Effector memory CD4-positive, alpha-beta T cell (primary cell): ENCODE results near the gene RNF32.
"Not testable (repeated sequence)": the region's sequence is repeated elsewhere in the genome, so short reads cannot be mapped to it uniquely, and the experiment has no call there.

ENCODE experiments used
- DNase-seq, 3 donors: peaks; one replicate each; pipeline ENCODE4 v3.0.0-alpha.2; 2020
- H3K27ac ChIP-seq: 2 replicates; pipeline ENCODE4 v1.7.0; 2013; ENCODE audit warnings: mild to moderate bottlenecking, low read length, moderate library complexity; ENCODE audit not compliant: insufficient read depth, poor library complexity, severe bottlenecking
- H3K27me3 ChIP-seq: replicated peaks from 2 replicates; pipeline ENCODE4 v1.7.0; 2013; ENCODE audit warnings: mild to moderate bottlenecking, low read length; ENCODE audit not compliant: insufficient read depth, control insufficient read depth, poor library complexity, severe bottlenecking
- H3K36me3 ChIP-seq: 2 replicates; pipeline ENCODE4 v1.7.0; 2013; ENCODE audit warnings: mild to moderate bottlenecking, low read length, moderate library complexity; ENCODE audit not compliant: control insufficient read depth, insufficient read depth
- H3K4me1 ChIP-seq: 2 replicates; pipeline ENCODE4 v1.7.0; 2013; ENCODE audit warnings: low read length, mild to moderate bottlenecking; ENCODE audit not compliant: control insufficient read depth, insufficient read depth, poor library complexity, severe bottlenecking
- H3K4me3 ChIP-seq: 2 replicates; pipeline ENCODE4 v1.7.0; 2013; ENCODE audit warnings: low read length, low read depth, mild to moderate bottlenecking; ENCODE audit not compliant: insufficient read depth, poor library complexity, severe bottlenecking
- H3K9me3 ChIP-seq: 2 replicates; pipeline ENCODE4 v1.7.0; 2013; ENCODE audit warnings: mild to moderate bottlenecking, low read length, moderate library complexity; ENCODE audit not compliant: control insufficient read depth

The RNF32 gene

DNA sequence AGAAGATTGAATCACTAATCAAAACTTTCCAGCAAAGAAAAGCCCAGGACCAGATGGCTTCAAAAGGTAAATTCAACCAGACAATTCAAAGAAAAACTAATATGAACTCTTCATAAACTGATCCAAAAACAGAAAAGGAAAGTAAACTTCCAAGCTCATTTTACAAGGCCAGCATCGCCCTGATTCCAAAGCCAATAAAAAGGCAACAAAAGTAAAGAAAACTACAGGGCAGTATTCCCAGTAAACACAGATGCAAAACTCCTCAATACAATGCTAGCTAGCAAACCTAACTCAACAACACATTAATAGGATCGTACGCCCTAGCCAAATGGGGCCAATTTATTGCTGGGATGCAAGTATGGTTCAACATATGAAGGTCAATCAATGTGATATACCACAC lies 53.1 kb downstream of the RNF32 start:
- H3K27me3 ChIP-seq, result no peaks in the 10 kb centered on the region
- no peaks in the 10 kb centered on the region for H3K4me1 ChIP-seq
- H3K9me3 ChIP-seq, result no peaks in the 10 kb centered on the region
- no peak overlapping the region for H3K27ac ChIP-seq
- DNase-seq, result no peak
- no peak overlapping the region for H3K4me3 ChIP-seq
- H3K36me3 ChIP-seq, result no peaks in the 10 kb centered on the region

DNA sequence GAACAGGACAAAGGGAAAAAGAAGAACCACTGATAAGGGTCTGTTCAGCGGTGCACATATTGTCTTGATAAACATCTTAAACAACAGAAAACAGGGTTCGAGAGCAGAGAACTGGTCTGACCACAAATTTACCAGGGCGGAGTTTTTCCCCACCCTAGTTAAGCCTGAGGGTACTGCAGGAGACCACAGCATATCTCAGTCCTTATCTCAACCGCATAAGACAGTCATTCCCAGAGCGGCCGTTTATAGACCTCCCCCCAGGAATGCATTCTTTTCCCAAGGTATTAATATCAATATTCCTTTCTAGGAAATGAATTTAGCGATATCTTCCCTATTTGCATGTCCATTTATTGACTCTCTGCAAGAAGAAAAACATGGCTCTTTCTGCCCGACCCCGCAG lies 56.7 kb downstream of the RNF32 start:
- not testable (repeated sequence) for H3K4me1 ChIP-seq, H3K27ac ChIP-seq, H3K4me3 ChIP-seq, H3K36me3 ChIP-seq, DNase-seq, H3K9me3 ChIP-seq, H3K27me3 ChIP-seq

GRCh38 chr7:156698512-156698911 lies 57.9 kb downstream of the RNF32 start:
- not testable (repeated sequence) for H3K27ac ChIP-seq, H3K4me1 ChIP-seq, DNase-seq, H3K4me3 ChIP-seq, H3K9me3 ChIP-seq, H3K36me3 ChIP-seq, H3K27me3 ChIP-seq

DNA sequence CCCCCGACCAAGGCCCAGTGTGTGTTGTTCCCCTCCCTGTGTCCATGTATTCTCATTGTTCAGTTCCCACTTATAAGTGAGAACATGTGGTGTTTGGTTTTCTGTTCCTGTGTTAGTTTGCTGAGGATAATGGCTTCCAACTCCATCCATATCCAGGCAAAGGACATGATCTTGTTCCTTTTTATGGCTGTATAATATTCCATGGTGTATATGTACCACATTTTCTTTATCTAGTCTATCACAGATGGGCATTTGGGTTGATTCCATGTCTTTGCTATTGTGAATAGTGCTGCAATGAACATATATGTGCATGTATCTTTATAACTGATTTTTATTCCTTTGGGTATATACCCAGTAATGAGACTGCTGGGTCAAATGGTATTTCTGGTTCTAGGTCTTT lies 61.2 kb downstream of the RNF32 start:
- not testable (repeated sequence) for H3K27ac ChIP-seq, H3K9me3 ChIP-seq, H3K36me3 ChIP-seq, H3K4me3 ChIP-seq, H3K27me3 ChIP-seq, DNase-seq, H3K4me1 ChIP-seq

DNA sequence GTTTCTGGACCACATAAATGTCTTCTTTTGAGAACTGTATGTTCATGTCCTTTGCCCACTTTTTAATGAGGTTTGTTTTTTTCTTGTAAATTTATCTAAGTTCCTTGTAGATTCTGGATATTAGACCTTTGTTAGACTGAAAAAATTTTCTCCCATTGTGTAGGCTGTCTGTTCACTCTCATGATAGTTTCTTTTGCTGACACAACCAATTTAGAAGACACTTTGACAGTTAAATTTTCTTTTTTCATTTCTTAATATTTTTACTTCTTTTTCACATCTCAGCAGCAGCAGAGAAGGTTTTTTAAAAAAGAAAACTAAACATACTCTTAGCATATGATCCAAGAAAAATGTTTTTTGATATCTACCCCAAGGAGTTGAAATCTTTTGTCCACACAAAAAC lies 61.8 kb downstream of the RNF32 start:
- Histone ChIP-seq H3K36me3 (peaks cover 6% of the 10 kb centered on the region), H3K9me3 (no peaks in the 10 kb centered on the region), H3K4me1 (no peaks in the 10 kb centered on the region), H3K4me3 (no peak overlapping the region), H3K27ac (no peak overlapping the region), H3K27me3 (no peaks in the 10 kb centered on the region)
- DNase-seq, result no peak

- no peak for DNase-seq
- no peak overlapping the region for H3K4me3 ChIP-seq
Measured at GRCh38 chr7:156703209-156703608, 62.6 kb downstream of the RNF32 start.

GRCh38 chr7:156703773-156704482 lies 63.4 kb downstream of the RNF32 start:
- Histone ChIP-seq H3K27me3 (no peaks in the 10 kb centered on the region), H3K36me3 (peaks cover 7% of the 10 kb centered on the region), H3K4me3 (no peak overlapping the region), H3K9me3 (no peaks in the 10 kb centered on the region), H3K27ac (no peak overlapping the region), H3K4me1 (no peaks in the 10 kb centered on the region)
- no peak for DNase-seq

More at GRCh38 chr7:156703209-156703608, 62.6 kb downstream of the RNF32 start:
- no peak overlapping the region for H3K27ac ChIP-seq
- no peaks in the 10 kb centered on the region for H3K4me1 ChIP-seq
- no peaks in the 10 kb centered on the region for H3K27me3 ChIP-seq
- no peaks in the 10 kb centered on the region for H3K9me3 ChIP-seq
- H3K36me3 ChIP-seq, result peaks cover 6% of the 10 kb centered on the region

- Histone ChIP-seq H3K36me3 (no peaks in the 10 kb centered on the region), H3K4me1 (no peaks in the 10 kb centered on the region), H3K27ac (no peak overlapping the region), H3K4me3 (no peak overlapping the region), H3K27me3 (no peaks in the 10 kb centered on the region), H3K9me3 (no peaks in the 10 kb centered on the region)
- no peak for DNase-seq
Measured at GRCh38 chr7:156722043-156722826, 81.7 kb downstream of the RNF32 start.

DNA sequence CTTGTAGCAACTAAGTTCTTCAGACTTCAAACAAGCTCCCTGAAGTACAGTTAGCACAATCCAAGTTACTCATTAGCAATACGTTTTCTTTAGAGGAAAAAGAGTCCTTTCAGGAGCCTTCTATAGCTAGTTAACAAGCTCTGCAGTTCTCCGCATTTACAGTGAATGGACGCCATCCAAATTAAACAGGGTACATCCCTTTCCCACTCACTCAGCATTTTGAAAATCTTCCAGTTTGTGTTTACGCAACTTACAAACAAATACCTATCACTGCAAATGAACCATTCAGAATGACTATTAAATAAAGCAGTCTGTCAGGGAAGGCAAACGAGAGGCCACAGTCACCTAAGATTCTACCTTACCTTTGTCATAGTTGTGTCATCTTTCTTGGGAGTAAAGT lies 84.5 kb downstream of the RNF32 start:
- Histone ChIP-seq H3K27me3 (no peaks in the 10 kb centered on the region), H3K27ac (no peak overlapping the region), H3K4me1 (no peaks in the 10 kb centered on the region), H3K4me3 (no peak overlapping the region), H3K36me3 (no peaks in the 10 kb centered on the region), H3K9me3 (no peaks in the 10 kb centered on the region)
- DNase-seq, result no peak

DNA sequence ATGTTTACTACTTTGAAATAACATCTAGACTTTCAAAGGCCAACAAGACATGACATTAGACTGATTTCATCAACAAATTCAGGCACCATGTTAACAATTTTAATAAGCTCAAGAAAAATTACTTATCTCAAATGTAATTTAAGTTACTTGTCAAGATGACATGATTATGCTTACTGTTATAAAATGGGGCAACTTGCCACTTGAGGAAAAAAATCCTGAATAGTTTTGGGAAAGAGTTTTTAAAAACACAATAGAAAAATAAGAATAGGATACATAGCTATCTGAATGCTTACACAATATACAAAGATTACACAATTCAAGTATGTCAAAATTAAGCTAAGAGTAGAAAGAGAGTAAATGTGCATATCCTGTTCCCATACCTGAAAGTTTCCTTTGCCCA lies 85.4 kb downstream of the RNF32 start:
- Histone ChIP-seq H3K27me3 (no peaks in the 10 kb centered on the region), H3K27ac (no peak overlapping the region), H3K9me3 (no peaks in the 10 kb centered on the region), H3K4me1 (no peaks in the 10 kb centered on the region), H3K4me3 (no peak overlapping the region), H3K36me3 (no peaks in the 10 kb centered on the region)
- DNase-seq, result no peak
